Neural progenitor cell (in vitro differentiated cells): ENCODE measurements around the gene SLAIN2. TPM values are rescaled to one million over a fixed set of nuclear protein-coding genes. Genes with fewer than 3 reads are reported as not detected.

ENCODE experiments used
- DNase-seq: peaks from one replicate; pipeline ENCODE4 v3.0.0-alpha.2; 2016; ENCODE audit warnings: low spot score
- H2AFZ ChIP-seq: fragments of 200-600 bp; sonication (generic); replicated peaks from 2 replicates; pipeline ENCODE4 v1.6.1; 2016; ENCODE audit warnings: antibody characterized with exemption
- H3F3A ChIP-seq: fragments of 200-600 bp; sonication (generic); 2 replicates; pipeline ENCODE4 v1.6.1; 2016; ENCODE audit warnings: antibody characterized with exemption, low read depth
- H3K27ac ChIP-seq: fragments of 200-600 bp; sonication (generic); 2 replicates; pipeline ENCODE4 v1.5.1; 2016; ENCODE audit warnings: mild to moderate bottlenecking
- H3K27me3 ChIP-seq: fragments of 200-600 bp; sonication (generic); 2 replicates; pipeline ENCODE4 v1.6.1; 2016; ENCODE audit warnings: mild to moderate bottlenecking, moderate library complexity
- H3K36me3 ChIP-seq: fragments of 200-600 bp; sonication (generic); 2 replicates; pipeline ENCODE4 v1.5.1; 2016
- H3K4me1 ChIP-seq: fragments of 200-600 bp; sonication (generic); 2 replicates; pipeline ENCODE4 v1.6.1; 2016; ENCODE audit warnings: mixed run types
- H3K4me2 ChIP-seq: fragments of 200-600 bp; sonication (generic); 2 replicates; pipeline ENCODE4 v1.6.1; 2016
- H3K4me3 ChIP-seq: fragments of 200-600 bp; sonication (generic); 2 replicates; pipeline ENCODE4 v1.5.1; 2016
- H3K79me2 ChIP-seq: fragments of 200-600 bp; sonication (generic); 2 replicates; pipeline ENCODE4 v1.6.1; 2016; ENCODE audit warnings: low read depth
- H3K9ac ChIP-seq: fragments of 200-600 bp; sonication (generic); 2 replicates; pipeline ENCODE4 v1.6.1; 2016
- H3K9me3 ChIP-seq: fragments of 200-600 bp; sonication (generic); 2 replicates; pipeline ENCODE4 v1.5.1; 2016; ENCODE audit warnings: low read depth
- H4K20me1 ChIP-seq: fragments of 200-600 bp; sonication (generic); 2 replicates; pipeline ENCODE4 v1.6.1; 2016; ENCODE audit warnings: low read depth
- H3K27ac Mint-ChIP-seq: 3 replicates; pipeline ENCODE4 v1.8.0; 2021; ENCODE audit warnings: mixed read lengths
- H3K27me3 Mint-ChIP-seq: 2 replicates; pipeline ENCODE4 v1.8.0; 2022; ENCODE audit warnings: low read depth, mild to moderate bottlenecking, inconsistent platforms, moderate library complexity, mixed read lengths; ENCODE audit not compliant: insufficient read depth
- H3K36me3 Mint-ChIP-seq: 3 replicates; pipeline ENCODE4 v1.8.0; 2021; ENCODE audit warnings: mixed read lengths
- H3K4me1 Mint-ChIP-seq: 3 replicates; pipeline ENCODE4 v1.8.0; 2021; ENCODE audit warnings: mixed read lengths
- H3K4me3 Mint-ChIP-seq: 3 replicates; pipeline ENCODE4 v1.8.0; 2021; ENCODE audit warnings: mild to moderate bottlenecking, moderate library complexity, mixed read lengths
- H3K9me3 Mint-ChIP-seq: 3 replicates; pipeline ENCODE4 v1.8.0; 2020; ENCODE audit warnings: mixed read lengths
- CTCF ChIP-seq: fragments of 200-600 bp; sonication (generic); IDR thresholded peaks from 2 replicates; pipeline ENCODE4 v1.5.1; 2017; ENCODE audit warnings: antibody characterized with exemption, mild to moderate bottlenecking
- EZH2 ChIP-seq: fragments of 200-600 bp; sonication (generic); IDR thresholded peaks from 2 replicates; pipeline ENCODE4 v1.6.1; 2017; ENCODE audit warnings: antibody characterized with exemption, mild to moderate bottlenecking, moderate library complexity
- EZH2phosphoT487 ChIP-seq: fragments of 200-600 bp; sonication (generic); IDR thresholded peaks from 2 replicates; pipeline ENCODE4 v1.6.1; 2017; ENCODE audit warnings: antibody characterized with exemption
- total RNA-seq: library from RNA; depleted of rRNA; stranded (reverse); fragments of >200 nt; gene quantifications from 2 replicates; pipeline ENCODE4 v1.2.3, GENCODE V29; 2015; ENCODE audit warnings: low replicate concordance

SLAIN2 gene
- total RNA-seq, 1 donor from 2014 or later = 25.4 TPM

GRCh38 chr4:48370260-48371134 lies 29.2 kb downstream of the SLAIN2 start:
- no peak overlapping the region for H3K9ac ChIP-seq
- Mint-ChIP-seq H3K36me3 (peaks cover 20% of the 10 kb centered on the region), H3K4me3 (no peak overlapping the region), H3K27ac (no peak overlapping the region), H3K9me3 (peaks cover 14% of the 10 kb centered on the region), H3K27me3 (peaks cover 3% of the 10 kb centered on the region), H3K4me1 (no peaks in the 10 kb centered on the region)
- DNase-seq = no peak
- peak overlapping the region; percentile 26 for H3K27ac ChIP-seq
- no peaks in the 10 kb centered on the region for H3K36me3 ChIP-seq
- H4K20me1 ChIP-seq = peaks cover 20% of the 10 kb centered on the region
- H2AFZ ChIP-seq = no peak overlapping the region
- no peak for TF ChIP-seq EZH2phosphoT487
- TF ChIP-seq EZH2 = no peak
- TF ChIP-seq CTCF = no peak
- peaks cover 71% of the 10 kb centered on the region for H3K79me2 ChIP-seq
- no peak overlapping the region for H3K4me2 ChIP-seq
- no peak overlapping the region for H3K4me3 ChIP-seq
- peaks cover 21% of the 10 kb centered on the region for H3K4me1 ChIP-seq
- H3F3A ChIP-seq = no peaks in the 10 kb centered on the region
- no peaks in the 10 kb centered on the region for H3K27me3 ChIP-seq
- H3K9me3 ChIP-seq = no peaks in the 10 kb centered on the region

- Histone ChIP-seq H3K27ac (no peak overlapping the region), H3K9me3 (no peaks in the 10 kb centered on the region), H3K79me2 (peaks cover 59% of the 10 kb centered on the region), H3K9ac (no peak overlapping the region), H3K4me2 (no peak overlapping the region), H3K4me3 (no peak overlapping the region), H3K36me3 (no peaks in the 10 kb centered on the region), H3K27me3 (no peaks in the 10 kb centered on the region), H3F3A (no peaks in the 10 kb centered on the region), H3K4me1 (peaks cover 12% of the 10 kb centered on the region), H4K20me1 (peaks cover 20% of the 10 kb centered on the region), H2AFZ (no peak overlapping the region)
- DNase-seq = no peak
- TF ChIP-seq EZH2 (no peak), CTCF (no peak), EZH2phosphoT487 (no peak)
- H3K27ac Mint-ChIP-seq = no peak overlapping the region
- H3K4me3 Mint-ChIP-seq = no peak overlapping the region
- H3K36me3 Mint-ChIP-seq = peaks cover 15% of the 10 kb centered on the region
- H3K4me1 Mint-ChIP-seq = no peaks in the 10 kb centered on the region
- H3K27me3 Mint-ChIP-seq = no peaks in the 10 kb centered on the region
- peaks cover under 1% of the 10 kb centered on the region for H3K9me3 Mint-ChIP-seq
Observed at GRCh38 chr4:48372272-48372671, 30.9 kb downstream of the SLAIN2 start.

- Mint-ChIP-seq H3K4me3 (no peak overlapping the region), H3K27ac (no peak overlapping the region), H3K4me1 (peaks cover 4% of the 10 kb centered on the region), H3K36me3 (peaks cover 19% of the 10 kb centered on the region), H3K9me3 (no peaks in the 10 kb centered on the region), H3K27me3 (no peaks in the 10 kb centered on the region)
- Histone ChIP-seq H3K4me1 (peaks cover 17% of the 10 kb centered on the region), H3K36me3 (no peaks in the 10 kb centered on the region), H3K9me3 (no peaks in the 10 kb centered on the region), H3K4me2 (no peak overlapping the region), H3K79me2 (peaks cover 28% of the 10 kb centered on the region), H3K4me3 (no peak overlapping the region), H4K20me1 (peaks cover 7% of the 10 kb centered on the region), H3K27ac (no peak overlapping the region), H3F3A (no peaks in the 10 kb centered on the region), H2AFZ (no peak overlapping the region), H3K27me3 (no peaks in the 10 kb centered on the region), H3K9ac (no peak overlapping the region)
- DNase-seq = no peak
- TF ChIP-seq EZH2phosphoT487 (no peak), CTCF (no peak), EZH2 (no peak)
Observed at GRCh38 chr4:48375651-48376304, 34.4 kb downstream of the SLAIN2 start.
